HG02885 (cell line): ENCODE results near the gene PIP4P1.

ENCODE experiments used
- ATAC-seq: cut with Tn5 transposase; IDR thresholded peaks from one replicate; pipeline ENCODE4 v1.9.1; 2021; ENCODE audit warnings: mild to moderate bottlenecking; ENCODE audit not compliant: unreplicated experiment, poor library complexity

The PIP4P1 gene

GRCh38 chr14:20412876-20413743 is 48.1 kb downstream of the PIP4P1 start, which contains the start of gene TEP1:
Gene TEP1, minus strand, starts transcription at chr14:20413501. Its CDS starts 5,062 bp downstream, at chr14:20408439.
- ATAC-seq: peak; percentile 81

GRCh38 chr14:20412411-20412810 is 48.8 kb downstream of the PIP4P1 start:
- ATAC-seq: peak; percentile 56

GRCh38 chr14:20409226-20409625 is 52.0 kb downstream of the PIP4P1 start:
- ATAC-seq: no peak
